Upper lobe of left lung (tissue), 6 donors: Measurements from ENCODE around the gene SPAG16. TPM values are rescaled to one million over a fixed set of nuclear protein-coding genes. Genes with fewer than 3 reads are reported as not detected.

Source experiments
- ATAC-seq, 2 donors: fragments of 200-7000 bp; cut with Tn5 transposase; one replicate each; pipeline ENCODE4 v1.9.1; 2022; ENCODE audit warnings: mild to moderate bottlenecking in 2 of 2, moderate library complexity in 2 of 2; ENCODE audit not compliant: low FRiP score in 2 of 2
- DNase-seq, 2 donors: peaks; one replicate each; pipeline ENCODE4 v3.0.0-alpha.2; 2019 to 2020
- H3K27ac ChIP-seq, 4 donors: fragments of 200-600 bp; sonication (generic); one replicate each; pipeline ENCODE4 v1.5.1; 2016 to 2019
- H3K27me3 ChIP-seq, 4 donors: fragments of 200-600 bp; sonication (generic); one replicate each; pipeline ENCODE4 v1.5.1; 2017 to 2019
- H3K36me3 ChIP-seq, 4 donors: fragments of 200-600 bp; sonication (generic); one replicate each; pipeline ENCODE4 v1.5.1; 2016 to 2019
- H3K4me1 ChIP-seq, 4 donors: fragments of 200-600 bp; sonication (generic); one replicate each; pipeline ENCODE4 v1.5.1; 2018 to 2019
- H3K4me3 ChIP-seq, 4 donors: fragments of 200-600 bp; sonication (generic); one replicate each; pipeline ENCODE4 v1.5.1; 2017 to 2019; ENCODE audit warnings: mild to moderate bottlenecking in 2 of 4, moderate library complexity in 1 of 4
- H3K9me3 ChIP-seq, 4 donors: fragments of 200-600 bp; sonication (generic); one replicate each; pipeline ENCODE4 v1.5.1; 2018 to 2019
- EP300 ChIP-seq, 4 donors: sonication (generic); formaldehyde crosslinking; IDR thresholded peaks; one replicate each; pipeline ENCODE4 v1.5.1; 2017; ENCODE audit warnings: antibody characterized with exemption in 4 of 4, control low read depth in 2 of 4
- POLR2A ChIP-seq, 4 donors: fragments of 450-650 bp; IDR thresholded peaks; one replicate each; pipeline ENCODE4 v1.5.1; 2016 to 2017; ENCODE audit warnings: antibody characterized with exemption in 4 of 4, mild to moderate bottlenecking in 2 of 4
- POLR2AphosphoS5 ChIP-seq, 2 donors: sonication (generic); formaldehyde crosslinking; IDR thresholded peaks; one replicate each; pipeline ENCODE4 v1.5.1; 2017; ENCODE audit warnings: antibody characterized with exemption in 2 of 2
- WGBS, 2 donors: methylation state at CpG; one replicate each; pipeline ENCODE4 v1.1.5; 2017 to 2018; 5-methylcytosine and 5-hydroxymethylcytosine counted together
- total RNA-seq, 6 donors: library from RNA; depleted of rRNA in 4 of 6; stranded (reverse); fragments of >200 nt in 4 of 6; gene quantifications; one replicate each; pipeline versions ENCODE4 v1.1.0 to v1.2.1, GENCODE V29; 2016 to 2021
- TF ChIP-seq, protein P1 (sequence below), 6 experiments: fragments of 450-650 bp in 4 of 6; fragments of 200-600 bp in 2 of 6; sonication (generic) in 2 of 6; IDR thresholded peaks; one replicate each; pipeline ENCODE4 v1.5.1; 2016 to 2019; ENCODE audit warnings: antibody characterized with exemption in 6 of 6
- donor health status: DM: no; HTN: no; CAD: no; lungs with moderate emphysema.
- donor health status: DM: no; HTN: yes; CAD: no; lungs with severe emphysema.

The SPAG16 gene
- total RNA-seq, 6 donors from 2014 or later: 9.7 to 65.0 (median 12.9) TPM

DNA sequence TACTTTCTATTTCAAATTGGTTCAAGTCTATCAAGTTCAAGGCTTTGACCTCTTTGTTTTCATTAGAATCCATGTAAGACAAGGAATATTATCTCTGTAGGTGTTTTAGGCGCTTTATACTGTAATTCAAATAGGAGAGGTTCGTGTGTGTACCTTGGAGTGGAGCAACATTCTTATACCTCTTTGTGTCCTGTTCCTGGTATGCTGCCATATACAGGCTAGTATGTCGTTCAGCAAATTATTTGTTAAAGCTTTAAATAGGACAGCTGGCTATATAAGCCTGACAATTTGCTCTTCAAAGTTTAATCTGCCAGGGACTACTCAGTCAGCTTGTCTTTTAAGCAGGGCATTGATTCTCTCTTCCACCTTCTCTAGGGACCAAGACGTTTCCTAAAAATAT is 31.1 kb upstream of the SPAG16 start:
- H3K27ac ChIP-seq: no peak overlapping the region
- H3K36me3 ChIP-seq: no peaks in the 10 kb centered on the region
- WGBS, 2 donors: 53 to 57% methylated on average over 4 of the region's 4 CpGs
- no peaks in the 10 kb centered on the region for H3K4me1 ChIP-seq
- H3K4me3 ChIP-seq: no peak overlapping the region
- DNase-seq (no peak), ATAC-seq (peak in 1 of 2 donors; percentile 53)
- no peaks in the 10 kb centered on the region for H3K9me3 ChIP-seq
- no peaks in the 10 kb centered on the region for H3K27me3 ChIP-seq
- no peak for TF ChIP-seq POLR2A (IDR thresholded peaks at IDR 0.05)
- no peak for TF ChIP-seq EP300 (IDR thresholded peaks at IDR 0.05)
- TF ChIP-seq POLR2AphosphoS5 (IDR thresholded peaks at IDR 0.05): no peak
- TF ChIP-seq, protein P1, sequence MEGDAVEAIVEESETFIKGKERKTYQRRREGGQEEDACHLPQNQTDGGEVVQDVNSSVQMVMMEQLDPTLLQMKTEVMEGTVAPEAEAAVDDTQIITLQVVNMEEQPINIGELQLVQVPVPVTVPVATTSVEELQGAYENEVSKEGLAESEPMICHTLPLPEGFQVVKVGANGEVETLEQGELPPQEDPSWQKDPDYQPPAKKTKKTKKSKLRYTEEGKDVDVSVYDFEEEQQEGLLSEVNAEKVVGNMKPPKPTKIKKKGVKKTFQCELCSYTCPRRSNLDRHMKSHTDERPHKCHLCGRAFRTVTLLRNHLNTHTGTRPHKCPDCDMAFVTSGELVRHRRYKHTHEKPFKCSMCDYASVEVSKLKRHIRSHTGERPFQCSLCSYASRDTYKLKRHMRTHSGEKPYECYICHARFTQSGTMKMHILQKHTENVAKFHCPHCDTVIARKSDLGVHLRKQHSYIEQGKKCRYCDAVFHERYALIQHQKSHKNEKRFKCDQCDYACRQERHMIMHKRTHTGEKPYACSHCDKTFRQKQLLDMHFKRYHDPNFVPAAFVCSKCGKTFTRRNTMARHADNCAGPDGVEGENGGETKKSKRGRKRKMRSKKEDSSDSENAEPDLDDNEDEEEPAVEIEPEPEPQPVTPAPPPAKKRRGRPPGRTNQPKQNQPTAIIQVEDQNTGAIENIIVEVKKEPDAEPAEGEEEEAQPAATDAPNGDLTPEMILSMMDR (IDR thresholded peaks at IDR 0.05): no peak

DNA sequence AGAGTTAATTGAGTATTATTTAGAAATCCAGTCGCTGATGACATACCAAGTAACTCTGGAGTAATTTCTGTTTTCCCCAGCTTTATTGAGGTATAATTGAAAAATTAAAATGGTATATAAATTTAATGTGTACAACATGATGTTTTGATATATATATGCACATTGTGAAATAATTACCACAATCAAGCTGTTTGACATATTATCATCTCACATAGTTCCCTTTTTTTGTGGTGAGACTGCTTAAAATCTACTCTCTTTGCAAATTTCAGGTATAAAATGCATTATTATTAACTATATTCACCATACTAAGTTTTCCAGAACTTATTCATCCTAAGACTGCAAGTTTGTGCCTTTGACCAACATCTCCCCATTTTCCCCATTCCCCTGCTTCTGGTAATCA is 25.0 kb upstream of the SPAG16 start:
- Histone ChIP-seq H3K4me1 (no peaks in the 10 kb centered on the region), H3K9me3 (no peaks in the 10 kb centered on the region), H3K36me3 (no peaks in the 10 kb centered on the region), H3K27ac (no peak overlapping the region), H3K27me3 (no peaks in the 10 kb centered on the region), H3K4me3 (no peak overlapping the region)
- ATAC-seq: no peak
- no peak for DNase-seq
- 82 to 98% methylated on average over 1 of the region's 1 CpG for WGBS, 2 donors
- no peak for TF ChIP-seq EP300 (IDR thresholded peaks at IDR 0.05)
- TF ChIP-seq POLR2A (IDR thresholded peaks at IDR 0.05): no peak
- TF ChIP-seq, protein P1 (IDR thresholded peaks at IDR 0.05): no peak
- TF ChIP-seq POLR2AphosphoS5 (IDR thresholded peaks at IDR 0.05): no peak

DNA sequence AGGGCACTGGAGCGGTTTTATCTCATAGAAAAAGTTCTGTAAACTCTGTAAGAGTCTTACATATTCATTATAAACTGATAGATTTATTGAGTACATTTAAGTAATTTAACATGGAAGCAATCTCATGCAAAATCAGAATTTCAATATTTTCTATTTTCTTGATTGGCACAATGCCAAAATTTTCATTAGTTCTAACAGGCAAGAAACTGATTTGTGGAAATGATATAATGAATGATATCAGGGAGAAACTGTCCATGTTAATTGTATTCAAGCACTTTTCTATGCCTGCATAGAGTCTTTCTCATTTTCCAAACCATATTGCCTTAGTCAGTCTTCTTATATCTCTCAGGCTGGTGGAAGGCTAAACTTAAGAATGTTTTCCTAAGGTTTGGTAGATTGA is 23.0 kb upstream of the SPAG16 start:
- H3K27ac ChIP-seq: no peak overlapping the region
- WGBS, 2 donors: 84 to 88% methylated on average over 1 of the region's 1 CpG
- H3K27me3 ChIP-seq: no peaks in the 10 kb centered on the region
- DNase-seq (no peak), ATAC-seq (no peak)
- no peak overlapping the region for H3K4me3 ChIP-seq
- no peak for TF ChIP-seq POLR2A (IDR thresholded peaks at IDR 0.05)
- no peak for TF ChIP-seq EP300 (IDR thresholded peaks at IDR 0.05)
- TF ChIP-seq POLR2AphosphoS5 (IDR thresholded peaks at IDR 0.05): no peak
- TF ChIP-seq, protein P1 (IDR thresholded peaks at IDR 0.05): no peak
- no peaks in the 10 kb centered on the region for H3K4me1 ChIP-seq
- no peaks in the 10 kb centered on the region for H3K36me3 ChIP-seq
- H3K9me3 ChIP-seq: no peaks in the 10 kb centered on the region

DNA sequence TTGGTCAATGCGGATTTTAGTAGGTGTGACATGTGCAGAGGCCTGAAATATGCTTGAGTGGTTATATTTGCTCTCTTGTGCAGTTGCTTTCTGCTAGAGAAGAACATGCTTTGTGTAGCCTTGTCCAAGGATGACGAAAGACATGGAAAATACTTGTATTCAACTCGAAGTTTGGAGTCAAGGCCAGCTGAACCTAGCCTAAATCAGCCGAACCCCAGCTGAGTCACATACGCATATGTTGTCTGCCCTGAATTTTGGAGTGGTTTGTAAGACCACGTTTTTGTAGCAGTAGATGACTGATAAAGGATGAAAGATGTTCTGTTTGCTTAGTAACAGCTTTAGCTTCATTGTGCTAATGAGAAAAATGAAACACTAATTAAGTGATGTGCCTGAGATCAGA is 22.5 kb upstream of the SPAG16 start:
- no peaks in the 10 kb centered on the region for H3K4me1 ChIP-seq
- no peak for DNase-seq
- 65 to 69% methylated on average over 6 of the region's 6 CpGs for WGBS, 2 donors
- H3K4me3 ChIP-seq: no peak overlapping the region
- H3K27me3 ChIP-seq: no peaks in the 10 kb centered on the region
- peak in 1 of 2 donors; percentile 66 for ATAC-seq
- no peak for TF ChIP-seq POLR2AphosphoS5 (IDR thresholded peaks at IDR 0.05)
- TF ChIP-seq, protein P1 (IDR thresholded peaks at IDR 0.05): no peak
- no peak for TF ChIP-seq EP300 (IDR thresholded peaks at IDR 0.05)
- no peak for TF ChIP-seq POLR2A (IDR thresholded peaks at IDR 0.05)
- H3K36me3 ChIP-seq: no peaks in the 10 kb centered on the region
- no peak overlapping the region for H3K27ac ChIP-seq
- H3K9me3 ChIP-seq: no peaks in the 10 kb centered on the region

DNA sequence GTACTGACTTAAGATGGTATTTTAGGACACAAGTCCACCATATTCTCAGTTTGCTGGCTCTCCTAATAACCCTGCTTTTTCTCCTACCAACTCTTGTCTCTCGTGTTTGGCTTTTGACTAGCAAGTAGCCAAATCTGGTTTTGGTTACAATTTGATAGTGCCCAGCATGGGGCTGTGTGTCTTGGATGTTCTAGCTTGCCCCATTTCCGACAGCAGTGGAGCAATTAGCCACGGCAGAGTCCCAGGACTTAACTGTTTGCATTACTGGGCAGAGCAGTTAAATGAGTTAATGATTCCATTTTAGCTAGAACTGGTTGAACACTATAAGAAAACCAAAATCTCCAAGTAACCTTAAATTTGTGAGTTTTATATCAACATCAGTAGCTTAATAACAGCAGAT is 18.6 kb upstream of the SPAG16 start:
- WGBS, 2 donors: 74 to 86% methylated on average over 3 of the region's 3 CpGs
- H3K4me1 ChIP-seq: no peaks in the 10 kb centered on the region
- ATAC-seq: no peak
- H3K9me3 ChIP-seq: no peaks in the 10 kb centered on the region
- H3K27me3 ChIP-seq: no peaks in the 10 kb centered on the region
- no peak for DNase-seq
- no peak overlapping the region for H3K4me3 ChIP-seq
- no peak for TF ChIP-seq POLR2AphosphoS5 (IDR thresholded peaks at IDR 0.05)
- H3K27ac ChIP-seq: no peak overlapping the region
- no peaks in the 10 kb centered on the region for H3K36me3 ChIP-seq
